Measurements from ENCODE around the gene RNF187.

- TF ChIP-seq SRF (IDR thresholded peaks at IDR 0.05; ENCODE audit: low read depth), result no peak
- TF ChIP-seq, protein P1, sequence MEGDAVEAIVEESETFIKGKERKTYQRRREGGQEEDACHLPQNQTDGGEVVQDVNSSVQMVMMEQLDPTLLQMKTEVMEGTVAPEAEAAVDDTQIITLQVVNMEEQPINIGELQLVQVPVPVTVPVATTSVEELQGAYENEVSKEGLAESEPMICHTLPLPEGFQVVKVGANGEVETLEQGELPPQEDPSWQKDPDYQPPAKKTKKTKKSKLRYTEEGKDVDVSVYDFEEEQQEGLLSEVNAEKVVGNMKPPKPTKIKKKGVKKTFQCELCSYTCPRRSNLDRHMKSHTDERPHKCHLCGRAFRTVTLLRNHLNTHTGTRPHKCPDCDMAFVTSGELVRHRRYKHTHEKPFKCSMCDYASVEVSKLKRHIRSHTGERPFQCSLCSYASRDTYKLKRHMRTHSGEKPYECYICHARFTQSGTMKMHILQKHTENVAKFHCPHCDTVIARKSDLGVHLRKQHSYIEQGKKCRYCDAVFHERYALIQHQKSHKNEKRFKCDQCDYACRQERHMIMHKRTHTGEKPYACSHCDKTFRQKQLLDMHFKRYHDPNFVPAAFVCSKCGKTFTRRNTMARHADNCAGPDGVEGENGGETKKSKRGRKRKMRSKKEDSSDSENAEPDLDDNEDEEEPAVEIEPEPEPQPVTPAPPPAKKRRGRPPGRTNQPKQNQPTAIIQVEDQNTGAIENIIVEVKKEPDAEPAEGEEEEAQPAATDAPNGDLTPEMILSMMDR (IDR thresholded peaks at IDR 0.05 in 2 of 3, conservative IDR thresholded peaks at IDR 0.05 in 1 of 3; ENCODE audit: borderline replicate concordance in 1 of 3, insufficient read depth in 1 of 3, low read depth in 2 of 3, low read length in 2 of 3), result no peak
- no peak for TF ChIP-seq SP1 (IDR thresholded peaks at IDR 0.05; ENCODE audit: low read depth)
- no peak for TF ChIP-seq POLR2A (IDR thresholded peaks at IDR 0.05; ENCODE audit: borderline replicate concordance, extremely low read depth, insufficient read depth, insufficient read length)
- TF ChIP-seq, protein P2, sequence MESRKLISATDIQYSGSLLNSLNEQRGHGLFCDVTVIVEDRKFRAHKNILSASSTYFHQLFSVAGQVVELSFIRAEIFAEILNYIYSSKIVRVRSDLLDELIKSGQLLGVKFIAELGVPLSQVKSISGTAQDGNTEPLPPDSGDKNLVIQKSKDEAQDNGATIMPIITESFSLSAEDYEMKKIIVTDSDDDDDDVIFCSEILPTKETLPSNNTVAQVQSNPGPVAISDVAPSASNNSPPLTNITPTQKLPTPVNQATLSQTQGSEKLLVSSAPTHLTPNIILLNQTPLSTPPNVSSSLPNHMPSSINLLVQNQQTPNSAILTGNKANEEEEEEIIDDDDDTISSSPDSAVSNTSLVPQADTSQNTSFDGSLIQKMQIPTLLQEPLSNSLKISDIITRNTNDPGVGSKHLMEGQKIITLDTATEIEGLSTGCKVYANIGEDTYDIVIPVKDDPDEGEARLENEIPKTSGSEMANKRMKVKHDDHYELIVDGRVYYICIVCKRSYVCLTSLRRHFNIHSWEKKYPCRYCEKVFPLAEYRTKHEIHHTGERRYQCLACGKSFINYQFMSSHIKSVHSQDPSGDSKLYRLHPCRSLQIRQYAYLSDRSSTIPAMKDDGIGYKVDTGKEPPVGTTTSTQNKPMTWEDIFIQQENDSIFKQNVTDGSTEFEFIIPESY (IDR thresholded peaks at IDR 0.05; ENCODE audit: extremely low read depth, insufficient replicate concordance, low read length), result no peak
- no peak for TF ChIP-seq EGR1 (IDR thresholded peaks at IDR 0.05; ENCODE audit: low read depth)
These were observed 41.1 kb upstream of the RNF187 start for GRCh38 chr1:228445843-228446650.

Measured in HCT116 (cell line).